GM10248 (cell line): ENCODE data around the gene AMBRA1.
A peak's percentile ranks its signal among the peaks of the same experiment; 100 is the strongest.

Experiments used
- CTCF ChIA-PET: fragments of 300-600 bp; sonication (Branson Sonifier 250); formaldehyde crosslinking; extraction: SDS; loops from one replicate; lab custom pipeline; 2021; ENCODE audit warnings: antibody characterized with exemption; lab: Yijun Ruan, JAX
- POLR2A ChIA-PET: fragments of 350-650 bp; sonication (Branson Sonifier 250); formaldehyde crosslinking; extraction: SDS; loops from one replicate; lab custom pipeline; 2020; ENCODE audit warnings: antibody characterized with exemption; lab: Yijun Ruan, JAX
- DNase-seq: peaks from one replicate; pipeline ENCODE4 v3.0.0; 2012; ENCODE audit errors: extremely low spot score
- TF ChIP-seq, protein P1 (sequence below): IDR thresholded peaks from 2 replicates; pipeline ENCODE4 v1.5.1; 2012; ENCODE audit warnings: mild to moderate bottlenecking, low read depth; ENCODE audit errors: extremely low read depth, missing control alignments, control extremely low read depth

AMBRA1 gene

DNA sequence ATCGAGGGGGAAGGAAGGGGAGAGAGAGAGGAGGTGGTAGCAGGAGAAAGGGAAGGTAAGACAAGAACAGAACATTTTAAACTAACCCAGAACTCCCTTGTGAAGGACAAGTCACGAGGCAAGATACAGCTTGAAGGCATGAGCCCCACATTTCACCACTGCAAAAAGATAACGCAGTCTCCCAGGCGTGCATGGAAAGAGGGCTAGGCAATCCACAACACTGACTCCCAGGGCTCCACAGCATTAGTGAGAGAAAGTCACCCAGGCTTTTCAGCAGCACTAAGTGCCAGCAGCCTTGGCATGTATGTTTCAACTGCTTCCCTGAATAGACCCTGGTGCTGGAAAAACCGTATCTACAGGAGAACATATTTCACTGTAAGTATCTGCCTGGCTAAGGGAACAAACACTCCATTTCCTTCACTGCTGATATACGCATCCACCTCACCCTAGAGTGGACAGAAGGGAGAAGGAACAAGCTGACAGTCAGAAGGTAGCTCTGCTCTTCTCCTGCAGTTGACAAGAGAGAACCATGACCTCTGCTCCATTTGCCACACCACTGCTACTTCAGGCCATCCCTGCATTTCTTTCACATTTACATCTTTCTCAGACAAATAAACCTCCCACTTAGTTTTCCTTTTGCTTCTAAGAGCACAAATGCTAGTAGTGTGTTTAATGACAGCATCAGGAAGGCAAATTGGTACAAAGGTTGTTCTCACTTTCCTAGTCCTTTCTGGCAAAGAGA is 87.9 kb downstream of the AMBRA1 start:
- POLR2A ChIA-PET = no interaction called here
- CTCF ChIA-PET = interaction anchor here (1.0 to 6.5 kb wide), 6 partner anchors 11 to 113 kb away, joined by 3 to 51 read pairs (median 6); no protein-coding TSS in a partner anchor
- TF ChIP-seq, protein P1, sequence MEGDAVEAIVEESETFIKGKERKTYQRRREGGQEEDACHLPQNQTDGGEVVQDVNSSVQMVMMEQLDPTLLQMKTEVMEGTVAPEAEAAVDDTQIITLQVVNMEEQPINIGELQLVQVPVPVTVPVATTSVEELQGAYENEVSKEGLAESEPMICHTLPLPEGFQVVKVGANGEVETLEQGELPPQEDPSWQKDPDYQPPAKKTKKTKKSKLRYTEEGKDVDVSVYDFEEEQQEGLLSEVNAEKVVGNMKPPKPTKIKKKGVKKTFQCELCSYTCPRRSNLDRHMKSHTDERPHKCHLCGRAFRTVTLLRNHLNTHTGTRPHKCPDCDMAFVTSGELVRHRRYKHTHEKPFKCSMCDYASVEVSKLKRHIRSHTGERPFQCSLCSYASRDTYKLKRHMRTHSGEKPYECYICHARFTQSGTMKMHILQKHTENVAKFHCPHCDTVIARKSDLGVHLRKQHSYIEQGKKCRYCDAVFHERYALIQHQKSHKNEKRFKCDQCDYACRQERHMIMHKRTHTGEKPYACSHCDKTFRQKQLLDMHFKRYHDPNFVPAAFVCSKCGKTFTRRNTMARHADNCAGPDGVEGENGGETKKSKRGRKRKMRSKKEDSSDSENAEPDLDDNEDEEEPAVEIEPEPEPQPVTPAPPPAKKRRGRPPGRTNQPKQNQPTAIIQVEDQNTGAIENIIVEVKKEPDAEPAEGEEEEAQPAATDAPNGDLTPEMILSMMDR = no peak
- no peak for DNase-seq

DNA sequence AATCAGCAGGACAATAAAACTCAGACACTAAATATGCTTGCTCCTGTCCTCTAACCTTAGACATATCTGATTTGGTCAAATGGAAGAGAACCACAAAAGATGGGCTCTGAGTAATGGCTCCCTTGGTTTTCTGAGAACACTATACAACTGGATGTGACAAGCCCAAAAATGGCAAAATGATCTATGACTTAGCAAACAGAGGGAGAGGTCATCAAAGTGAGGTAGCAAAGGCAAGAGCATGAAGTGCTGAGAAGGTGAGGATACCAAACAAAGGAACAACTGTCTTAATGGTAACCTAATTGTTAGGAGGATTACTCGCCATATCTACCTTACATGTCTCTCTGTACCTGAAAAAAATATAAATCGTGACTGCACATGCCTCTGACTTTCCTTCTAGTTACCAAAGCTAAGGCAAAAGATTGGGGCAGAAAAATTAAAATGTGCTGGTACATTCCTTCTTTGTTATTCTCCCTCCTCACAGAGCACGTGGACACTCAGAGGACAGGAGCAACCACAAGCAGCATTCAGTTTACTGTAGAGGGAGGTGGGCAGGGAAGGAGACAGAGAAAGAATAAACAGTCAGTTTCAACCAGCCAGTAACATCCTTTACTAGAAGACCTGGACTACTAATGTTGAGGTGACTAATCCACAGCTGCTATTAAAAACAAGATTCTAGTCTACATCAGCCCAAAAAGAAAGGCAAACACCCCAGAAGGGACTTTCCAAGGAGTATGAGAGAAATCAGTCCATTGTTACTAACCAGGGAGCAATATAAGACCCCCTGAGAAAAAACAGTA is 88.8 kb downstream of the AMBRA1 start:
- peak; percentile 39 for DNase-seq
- ChIA-PET POLR2A (no interaction called here), CTCF (interaction anchor here (1.0 to 6.5 kb wide), 5 partner anchors 14 to 114 kb away, joined by 3 to 51 read pairs (median 6); partner anchors contain the start of genes ATG13 and HARBI1)
- TF ChIP-seq, protein P1 = no peak

DNA sequence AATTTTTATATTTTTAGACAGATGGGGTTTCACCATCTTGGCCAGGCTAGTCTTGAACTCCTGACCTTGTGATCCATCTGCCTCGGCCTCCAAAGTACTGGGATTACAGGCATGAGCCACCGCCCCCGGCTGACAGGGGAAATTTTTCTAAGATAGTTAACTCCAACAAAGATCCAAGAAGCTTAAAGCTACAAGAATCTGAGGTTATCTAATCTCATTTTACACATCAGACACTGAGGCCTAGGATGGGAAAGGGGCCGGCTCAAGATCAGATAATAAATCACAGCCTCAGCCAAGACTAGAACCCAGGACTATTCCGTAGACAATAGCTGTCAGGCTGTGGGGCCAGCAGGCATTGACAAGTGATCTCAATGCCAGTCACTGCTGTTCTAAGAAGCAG is 94.0 kb downstream of the AMBRA1 start:
- POLR2A ChIA-PET = no interaction called here
- CTCF ChIA-PET = interaction anchor here (0.8 to 4.0 kb wide), 5 partner anchors 9 to 29 kb away, joined by 3 to 46 read pairs (median 5); no protein-coding TSS in a partner anchor
- TF ChIP-seq, protein P1 = no peak
- no peak for DNase-seq

DNA sequence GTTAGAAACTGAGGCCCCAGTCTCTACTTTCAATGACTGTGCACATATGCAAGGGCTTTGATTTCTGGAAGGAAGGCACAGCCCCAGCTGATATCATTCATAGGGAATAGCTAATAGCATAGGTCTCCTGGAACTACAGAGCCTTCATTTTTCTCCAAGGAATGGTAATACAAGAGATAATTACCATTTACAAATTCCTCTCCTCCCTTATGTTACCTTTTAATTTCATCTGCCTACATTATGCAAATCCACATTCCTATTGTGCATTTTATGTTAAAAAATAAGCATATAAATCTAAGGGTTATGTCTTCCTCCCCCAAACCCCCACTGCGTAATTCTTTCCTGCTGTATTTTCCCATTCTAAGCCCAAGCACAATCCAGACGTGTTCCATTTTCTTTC is 94.9 kb downstream of the AMBRA1 start:
- TF ChIP-seq, protein P1 = no peak
- CTCF ChIA-PET = interaction anchor here (1.0 to 4.0 kb wide), 4 partner anchors 9 to 30 kb away, joined by 3 to 46 read pairs (median 10); no protein-coding TSS in a partner anchor
- POLR2A ChIA-PET = no interaction called here
- DNase-seq = no peak

DNA sequence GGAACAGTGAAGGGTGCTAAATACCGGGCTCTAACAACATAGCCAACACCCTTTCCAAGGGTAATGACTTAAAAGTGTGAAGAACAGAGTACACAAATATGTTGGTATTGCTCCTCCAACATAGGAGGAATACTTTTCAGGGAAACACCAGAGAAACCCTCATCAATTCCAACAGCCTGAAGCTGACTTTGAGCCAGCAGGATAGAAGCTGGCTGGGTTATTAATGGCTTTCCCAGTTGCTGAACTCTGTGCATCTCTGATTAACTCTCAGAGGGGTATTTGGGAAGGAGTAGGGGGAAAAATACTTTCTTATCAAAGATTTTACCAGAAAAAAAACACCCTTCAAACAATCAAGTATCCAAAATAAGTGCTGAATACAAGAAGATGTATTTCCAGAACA is 95.6 kb downstream of the AMBRA1 start:
- POLR2A ChIA-PET = interaction anchor here (0.6 kb wide), 1 partner anchor 195 kb away, joined by 4 read pairs; no protein-coding TSS in a partner anchor
- TF ChIP-seq, protein P1 = no peak
- CTCF ChIA-PET = interaction anchor here (1.0 to 4.0 kb wide), 5 partner anchors 8 to 31 kb away, joined by 3 to 46 read pairs (median 3); no protein-coding TSS in a partner anchor
- no peak for DNase-seq

DNA sequence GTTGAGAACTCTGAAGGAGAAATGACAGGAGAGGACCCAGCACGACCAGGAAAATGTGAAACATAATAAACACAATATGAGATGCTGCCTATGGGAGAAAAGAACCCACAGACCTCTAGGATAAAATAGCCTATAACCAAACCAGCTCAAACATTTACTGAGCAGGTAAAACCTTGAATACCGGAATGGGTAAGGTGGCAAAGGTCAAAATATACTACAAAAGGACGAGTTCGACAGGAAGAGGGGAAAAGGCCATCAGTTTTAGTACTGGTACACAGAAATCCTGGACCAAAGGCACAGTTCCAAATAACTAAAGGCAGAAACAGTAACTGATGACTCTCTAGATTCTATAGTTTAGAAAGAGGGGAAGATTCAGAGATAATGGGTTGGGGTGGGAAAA is 96.3 kb downstream of the AMBRA1 start:
- CTCF ChIA-PET = interaction anchor here (1.0 to 1.9 kb wide), 5 partner anchors 9 to 110 kb away, joined by 3 to 10 read pairs (median 3); no protein-coding TSS in a partner anchor
- TF ChIP-seq, protein P1 = no peak
- POLR2A ChIA-PET = no interaction called here
- no peak for DNase-seq
